HG02973 (cell line): ENCODE measurements around the gene P2RX5.
"Not testable (repeated sequence)": the region's sequence is repeated elsewhere in the genome, so short reads cannot be mapped to it uniquely, and the experiment has no call there.

ENCODE experiments used
- ATAC-seq: cut with Tn5 transposase; IDR thresholded peaks from one replicate; pipeline ENCODE4 v1.9.1; 2021; ENCODE audit warnings: moderate library complexity; ENCODE audit not compliant: unreplicated experiment

The P2RX5 gene

GRCh38 chr17:3695723-3696411 lies at the start of gene P2RX5:
Gene P2RX5, minus strand, starts transcription at chr17:3696155. Its CDS starts 150 bp downstream, at chr17:3696005.
- ATAC-seq = no peak

GRCh38 chr17:3745071-3745470 lies 49.1 kb upstream of the P2RX5 start:
- no peak for ATAC-seq

- ATAC-seq = no peak
Observed at GRCh38 chr17:3744014-3744413, 48.1 kb upstream of the P2RX5 start.

GRCh38 chr17:3740611-3741073 lies 44.7 kb upstream of the P2RX5 start:
- ATAC-seq = no peak

- no peak for ATAC-seq
Observed at GRCh38 chr17:3739422-3740124, 43.6 kb upstream of the P2RX5 start.

GRCh38 chr17:3738562-3739295 lies 42.8 kb upstream of the P2RX5 start:
- no peak for ATAC-seq

- no peak for ATAC-seq
Observed at GRCh38 chr17:3735515-3735914, 39.6 kb upstream of the P2RX5 start.

- ATAC-seq = not testable (repeated sequence)
Observed at GRCh38 chr17:3734911-3735276, 38.9 kb upstream of the P2RX5 start.

- peak; percentile 50 for ATAC-seq
Observed at GRCh38 chr17:3732210-3732621, 36.3 kb upstream of the P2RX5 start.

- no peak for ATAC-seq
Observed at GRCh38 chr17:3730881-3731429, 35.0 kb upstream of the P2RX5 start.

- no peak for ATAC-seq
Observed at GRCh38 chr17:3729881-3730280, 33.9 kb upstream of the P2RX5 start.

- ATAC-seq = not testable (repeated sequence)
Observed at GRCh38 chr17:3728099-3728498, 32.1 kb upstream of the P2RX5 start.

- ATAC-seq = no peak
Observed at GRCh38 chr17:3727041-3727440, 31.1 kb upstream of the P2RX5 start.

GRCh38 chr17:3724378-3725077 lies 28.6 kb upstream of the P2RX5 start:
- no peak for ATAC-seq

- ATAC-seq = peak; percentile 69
Observed at GRCh38 chr17:3723556-3724377, 27.8 kb upstream of the P2RX5 start, which contains the start of gene HASPIN. Gene HASPIN, plus strand, starts transcription at chr17:3723903. Its CDS starts 33 bp downstream, at chr17:3723936.

GRCh38 chr17:3723188-3723555 lies 27.2 kb upstream of the P2RX5 start:
- peak; percentile 9 for ATAC-seq

GRCh38 chr17:3722716-3723115 lies 26.8 kb upstream of the P2RX5 start:
- ATAC-seq = no peak

- no peak for ATAC-seq
Observed at GRCh38 chr17:3719265-3719664, 23.3 kb upstream of the P2RX5 start.

GRCh38 chr17:3718201-3718600 lies 22.2 kb upstream of the P2RX5 start:
- ATAC-seq = no peak

GRCh38 chr17:3715296-3715695 lies 19.3 kb upstream of the P2RX5 start:
- no peak for ATAC-seq
